Fibroblast of lung (primary cell): ENCODE measurements around the gene MPP2.

Experiments used
- EZH2 ChIP-seq: IDR thresholded peaks from 2 replicates; pipeline ENCODE4 v1.5.1; 2012; ENCODE audit warnings: low read length, control low read depth, mild to moderate bottlenecking; ENCODE audit errors: missing control alignments
- TF ChIP-seq, protein P1 (sequence below), 2 donors: IDR thresholded peaks in 1 of 2; conservative IDR thresholded peaks in 1 of 2; 1 replicate in 1 of 2; 2 replicates in 1 of 2; pipeline ENCODE4 v1.5.1; 2011 to 2012; ENCODE audit warnings: low read length in 2 of 2, control low read depth in 1 of 2, inconsistent platforms in 1 of 2, low read depth in 1 of 2, mild to moderate bottlenecking in 1 of 2

DNA sequence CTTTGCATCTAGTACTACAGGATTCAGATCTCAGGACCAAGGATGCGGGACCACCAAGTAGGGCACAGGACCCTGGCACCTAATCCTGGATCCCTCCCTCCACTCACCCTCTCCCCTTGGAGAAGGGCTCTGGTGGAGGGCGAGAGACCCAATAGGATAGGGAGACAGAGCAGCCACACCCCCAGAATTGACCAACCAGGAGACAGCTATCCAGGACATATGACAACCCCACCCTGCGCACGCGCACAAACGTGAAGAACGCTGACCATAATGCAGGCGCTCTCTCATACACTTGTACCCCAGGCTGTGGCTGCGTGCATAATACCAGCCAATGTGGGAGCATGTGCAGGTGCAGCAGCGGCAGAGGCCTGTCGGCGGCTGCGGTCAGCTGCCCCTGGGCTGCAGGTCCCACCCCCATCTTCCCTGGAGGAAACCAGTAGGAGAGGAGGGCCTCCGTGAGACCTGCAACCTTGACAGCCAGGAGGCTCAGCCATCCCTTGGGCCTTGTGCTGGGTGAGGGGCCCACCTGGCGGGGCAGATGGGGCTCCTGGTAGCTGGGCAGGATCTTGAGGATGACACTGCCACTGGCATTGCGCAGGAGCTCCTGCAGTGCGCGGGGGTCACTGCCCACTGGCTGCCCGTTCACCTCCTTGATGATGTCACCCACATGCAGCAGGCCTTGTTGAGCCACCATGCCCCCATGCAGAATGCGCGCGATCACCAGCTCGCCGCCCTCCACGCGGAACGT lies 25.4 kb downstream of the MPP2 start:
- TF ChIP-seq, protein P1, sequence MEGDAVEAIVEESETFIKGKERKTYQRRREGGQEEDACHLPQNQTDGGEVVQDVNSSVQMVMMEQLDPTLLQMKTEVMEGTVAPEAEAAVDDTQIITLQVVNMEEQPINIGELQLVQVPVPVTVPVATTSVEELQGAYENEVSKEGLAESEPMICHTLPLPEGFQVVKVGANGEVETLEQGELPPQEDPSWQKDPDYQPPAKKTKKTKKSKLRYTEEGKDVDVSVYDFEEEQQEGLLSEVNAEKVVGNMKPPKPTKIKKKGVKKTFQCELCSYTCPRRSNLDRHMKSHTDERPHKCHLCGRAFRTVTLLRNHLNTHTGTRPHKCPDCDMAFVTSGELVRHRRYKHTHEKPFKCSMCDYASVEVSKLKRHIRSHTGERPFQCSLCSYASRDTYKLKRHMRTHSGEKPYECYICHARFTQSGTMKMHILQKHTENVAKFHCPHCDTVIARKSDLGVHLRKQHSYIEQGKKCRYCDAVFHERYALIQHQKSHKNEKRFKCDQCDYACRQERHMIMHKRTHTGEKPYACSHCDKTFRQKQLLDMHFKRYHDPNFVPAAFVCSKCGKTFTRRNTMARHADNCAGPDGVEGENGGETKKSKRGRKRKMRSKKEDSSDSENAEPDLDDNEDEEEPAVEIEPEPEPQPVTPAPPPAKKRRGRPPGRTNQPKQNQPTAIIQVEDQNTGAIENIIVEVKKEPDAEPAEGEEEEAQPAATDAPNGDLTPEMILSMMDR (conservative IDR thresholded peaks at IDR 0.05 in 1 of 2, IDR thresholded peaks at IDR 0.05 in 1 of 2; ENCODE audit: low read depth in 1 of 2, low read length in 2 of 2) = no peak
- TF ChIP-seq EZH2 = no peak
